Osteoblast (primary cell): ENCODE data around the gene MTA2. TPM values are rescaled to one million over a fixed set of nuclear protein-coding genes. Genes with fewer than 3 reads are reported as not detected.
A peak's percentile ranks its signal among the peaks of the same experiment; 100 is the strongest.
"Not testable (repeated sequence)": the region's sequence is repeated elsewhere in the genome, so short reads cannot be mapped to it uniquely, and the experiment has no call there.

Source experiments
- DNase-seq: peaks from one replicate; pipeline ENCODE4 v3.0.0; 2011; ENCODE audit warnings: low spot score, mixed read lengths; ENCODE audit not compliant: insufficient read length; ENCODE audit errors: missing footprints
- H2AFZ ChIP-seq: 2 replicates; pipeline ENCODE4 v1.6.0; 2011; ENCODE audit warnings: mild to moderate bottlenecking, low read length
- H3K27ac ChIP-seq: 2 replicates; pipeline ENCODE4 v1.5.1; 2011; ENCODE audit warnings: mild to moderate bottlenecking, low read depth, low read length, moderate library complexity
- H3K27me3 ChIP-seq: 2 replicates; pipeline ENCODE4 v1.6.0; 2012; ENCODE audit warnings: mild to moderate bottlenecking, control low read depth, inconsistent platforms, low read length, moderate library complexity; ENCODE audit not compliant: insufficient read depth
- H3K36me3 ChIP-seq: 2 replicates; pipeline ENCODE4 v1.5.1; 2011; ENCODE audit warnings: mild to moderate bottlenecking, low read length, control low read depth, moderate library complexity; ENCODE audit not compliant: insufficient read depth
- H3K4me1 ChIP-seq: 2 replicates; pipeline ENCODE4 v1.5.1; 2011; ENCODE audit warnings: mild to moderate bottlenecking, low read length, control low read depth, moderate library complexity; ENCODE audit not compliant: insufficient read depth
- H3K4me2 ChIP-seq: 2 replicates; pipeline ENCODE4 v1.6.0; 2011; ENCODE audit warnings: mild to moderate bottlenecking, low read length; ENCODE audit not compliant: insufficient read depth
- H3K4me3 ChIP-seq: fragments of 200-600 bp; sonication (generic); 3 replicates; pipeline ENCODE4 v1.5.1; 2012; ENCODE audit warnings: mild to moderate bottlenecking, low read length, inconsistent platforms; ENCODE audit not compliant: insufficient read depth
- H3K79me2 ChIP-seq: 2 replicates; pipeline ENCODE4 v1.6.0; 2012; ENCODE audit warnings: mild to moderate bottlenecking, low read length, control low read depth, inconsistent platforms; ENCODE audit not compliant: insufficient read depth
- H3K9me3 ChIP-seq: 2 replicates; pipeline ENCODE4 v1.5.1; 2011; ENCODE audit warnings: low read depth, low read length, control low read depth
- H4K20me1 ChIP-seq: 2 replicates; pipeline ENCODE4 v1.6.0; 2012; ENCODE audit warnings: mild to moderate bottlenecking, low read length, control low read depth; ENCODE audit not compliant: insufficient read depth
- CTCF ChIP-seq: IDR thresholded peaks from 2 replicates; pipeline ENCODE4 v1.5.1; 2011; ENCODE audit warnings: mild to moderate bottlenecking, low read depth, low read length, moderate library complexity; ENCODE audit errors: extremely low read depth
- total RNA-seq: library from RNA; depleted of rRNA; stranded (reverse); fragments of >200 nt; gene quantifications from 2 replicates; pipeline ENCODE4 v1.2.3, GENCODE V29; 2012

The MTA2 gene
- total RNA-seq, 1 donor, result 102 TPM

GRCh38 chr11:62566247-62566646 is 35.4 kb downstream of the MTA2 start:
- Histone ChIP-seq H3K9me3 (no peaks in the 10 kb centered on the region), H3K4me1 (peaks cover 5% of the 10 kb centered on the region), H2AFZ (no peak overlapping the region), H3K27ac (no peak overlapping the region), H3K4me3 (no peak overlapping the region), H4K20me1 (peaks cover 38% of the 10 kb centered on the region), H3K27me3 (no peaks in the 10 kb centered on the region), H3K4me2 (no peak overlapping the region), H3K36me3 (peaks cover 85% of the 10 kb centered on the region), H3K79me2 (peaks cover 73% of the 10 kb centered on the region)
- no peak for TF ChIP-seq CTCF
- DNase-seq, result no peak

DNA sequence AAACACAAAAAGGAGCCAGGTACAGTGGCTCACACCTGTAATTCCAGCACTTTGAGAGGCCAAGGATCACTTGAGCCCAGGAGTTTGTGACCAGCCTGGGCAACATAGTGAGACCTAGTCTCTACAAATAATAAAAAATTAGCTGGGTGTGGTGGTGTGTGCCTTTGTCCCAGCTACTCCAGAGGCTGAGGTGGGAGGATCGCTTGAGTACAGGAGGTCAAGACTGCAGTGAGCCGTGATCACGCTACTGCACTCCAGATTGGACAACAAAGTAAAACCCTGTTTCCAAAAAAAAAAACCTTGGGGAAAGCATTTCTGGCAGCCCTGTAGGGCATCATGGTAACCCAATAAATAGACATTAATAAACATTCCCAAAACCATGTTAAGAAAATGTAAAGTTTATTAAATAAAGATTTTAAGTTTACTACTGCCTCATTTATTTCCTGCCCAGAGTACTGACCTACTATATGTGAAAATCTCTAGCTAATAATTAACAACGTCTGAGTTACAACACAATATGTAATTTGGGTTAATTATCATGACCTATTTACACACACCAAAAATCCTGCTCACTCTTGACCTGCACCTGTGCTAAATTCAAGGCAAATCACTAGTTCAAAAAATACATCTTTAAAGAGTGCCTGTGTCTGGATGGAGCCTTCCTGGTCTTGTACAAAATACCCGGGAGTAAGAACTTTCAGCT is 36.4 kb downstream of the MTA2 start:
- Histone ChIP-seq H4K20me1 (peaks cover 36% of the 10 kb centered on the region), H3K36me3 (peaks cover 76% of the 10 kb centered on the region), H3K79me2 (peaks cover 63% of the 10 kb centered on the region), H3K27ac (no peak overlapping the region), H2AFZ (no peak overlapping the region), H3K4me2 (no peak overlapping the region), H3K4me1 (peaks cover 13% of the 10 kb centered on the region), H3K9me3 (no peaks in the 10 kb centered on the region), H3K4me3 (no peak overlapping the region), H3K27me3 (no peaks in the 10 kb centered on the region)
- TF ChIP-seq CTCF, result no peak
- no peak for DNase-seq

GRCh38 chr11:62561677-62562230 is 39.9 kb downstream of the MTA2 start:
- H3K4me3 ChIP-seq, H3K27ac ChIP-seq, H2AFZ ChIP-seq, H3K27me3 ChIP-seq, H3K4me2 ChIP-seq, DNase-seq, H3K9me3 ChIP-seq: not testable (repeated sequence)
- Histone ChIP-seq H3K36me3 (peaks cover 77% of the 10 kb centered on the region), H3K4me1 (peaks cover 23% of the 10 kb centered on the region), H3K79me2 (peaks cover 45% of the 10 kb centered on the region), H4K20me1 (peaks cover 39% of the 10 kb centered on the region)

DNA sequence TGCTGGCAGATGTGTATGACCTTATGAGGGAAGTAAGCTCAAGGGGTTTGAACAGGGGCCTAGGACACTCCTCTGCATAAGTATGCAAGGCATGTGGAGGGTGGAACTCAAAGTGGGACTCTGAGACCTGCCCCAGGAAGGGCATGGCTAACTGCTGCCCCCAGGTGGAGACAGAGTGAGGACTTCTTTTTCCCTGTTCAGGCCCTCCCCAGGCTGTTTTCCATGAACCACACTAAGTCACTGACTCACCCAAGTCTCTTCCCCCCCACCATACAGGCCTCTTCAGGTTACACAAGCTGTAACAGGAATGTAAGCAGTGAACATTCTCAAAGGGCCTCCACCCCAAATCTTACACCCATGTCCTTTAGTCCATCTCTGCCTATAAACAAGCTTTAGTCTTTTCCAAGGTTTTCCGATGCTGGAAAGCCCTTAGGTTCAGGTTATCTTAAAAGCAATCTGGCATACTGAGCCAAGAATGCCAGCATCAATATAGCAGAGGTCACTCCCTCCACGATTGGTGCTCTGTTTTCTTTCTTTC is 41.0 kb downstream of the MTA2 start:
- peaks cover 42% of the 10 kb centered on the region for H4K20me1 ChIP-seq
- no peaks in the 10 kb centered on the region for H3K27me3 ChIP-seq
- H3K4me2 ChIP-seq, result peak overlapping the region; percentile 56
- DNase-seq, result peak; percentile 97
- no peak overlapping the region for H2AFZ ChIP-seq
- TF ChIP-seq CTCF, result peak; percentile 98
- peaks cover 34% of the 10 kb centered on the region for H3K4me1 ChIP-seq
- H3K9me3 ChIP-seq, result no peaks in the 10 kb centered on the region
- H3K79me2 ChIP-seq, result peaks cover 33% of the 10 kb centered on the region
- H3K27ac ChIP-seq, result peak overlapping the region; percentile 67
- peaks cover 66% of the 10 kb centered on the region for H3K36me3 ChIP-seq
- peak overlapping the region; percentile 33 for H3K4me3 ChIP-seq

DNA sequence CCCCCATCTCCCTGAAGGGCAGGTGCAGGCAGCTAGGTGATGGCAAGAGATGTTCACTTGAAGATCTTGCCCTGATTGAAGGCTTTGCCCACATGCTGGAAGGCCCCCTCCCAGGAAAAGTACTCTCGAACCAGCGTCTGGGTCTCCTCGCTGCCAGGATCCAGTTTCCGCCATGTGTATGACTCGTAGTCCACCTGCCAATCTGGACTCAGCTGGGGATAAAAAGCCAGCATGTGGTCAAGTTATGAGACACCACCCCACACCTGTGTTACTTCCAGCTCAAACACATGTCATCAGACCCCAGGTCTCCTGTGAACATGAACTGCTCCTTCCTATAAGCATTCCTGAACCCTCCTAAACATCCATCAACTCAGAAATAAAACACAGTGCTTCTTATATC is 42.0 kb downstream of the MTA2 start:
- not testable (repeated sequence) for H3K4me3 ChIP-seq, H2AFZ ChIP-seq, H3K27me3 ChIP-seq, H3K4me2 ChIP-seq, DNase-seq, H3K27ac ChIP-seq, H3K9me3 ChIP-seq
- Histone ChIP-seq H3K79me2 (peaks cover 24% of the 10 kb centered on the region), H3K4me1 (peaks cover 44% of the 10 kb centered on the region), H4K20me1 (peaks cover 35% of the 10 kb centered on the region), H3K36me3 (peaks cover 58% of the 10 kb centered on the region)
